Keratinocyte (primary cell): ENCODE results near the gene AKAP6.

ENCODE experiments used
- EZH2 ChIP-seq: IDR thresholded peaks from one replicate; pipeline ENCODE4 v1.6.1; 2012; ENCODE audit warnings: inconsistent platforms, mild to moderate bottlenecking, low read length, moderate library complexity
- TF ChIP-seq, protein P1 (sequence below), 3 experiments: IDR thresholded peaks in 1 of 3; conservative IDR thresholded peaks in 1 of 3; optimal IDR thresholded peaks in 1 of 3; 2 replicates in 2 of 3; 3 replicates in 1 of 3; pipeline versions ENCODE3 to v1.5.1; 2011; ENCODE audit warnings: low read length in 3 of 3, mild to moderate bottlenecking in 3 of 3, moderate library complexity in 2 of 3, control low read depth in 1 of 3, inconsistent platforms in 1 of 3; ENCODE audit not compliant: insufficient read depth in 2 of 3; ENCODE audit errors: extremely low read depth in 1 of 3

GRCh38 chr14:32413967-32414640 is 85.0 kb downstream of the AKAP6 start:
- TF ChIP-seq, protein P1, sequence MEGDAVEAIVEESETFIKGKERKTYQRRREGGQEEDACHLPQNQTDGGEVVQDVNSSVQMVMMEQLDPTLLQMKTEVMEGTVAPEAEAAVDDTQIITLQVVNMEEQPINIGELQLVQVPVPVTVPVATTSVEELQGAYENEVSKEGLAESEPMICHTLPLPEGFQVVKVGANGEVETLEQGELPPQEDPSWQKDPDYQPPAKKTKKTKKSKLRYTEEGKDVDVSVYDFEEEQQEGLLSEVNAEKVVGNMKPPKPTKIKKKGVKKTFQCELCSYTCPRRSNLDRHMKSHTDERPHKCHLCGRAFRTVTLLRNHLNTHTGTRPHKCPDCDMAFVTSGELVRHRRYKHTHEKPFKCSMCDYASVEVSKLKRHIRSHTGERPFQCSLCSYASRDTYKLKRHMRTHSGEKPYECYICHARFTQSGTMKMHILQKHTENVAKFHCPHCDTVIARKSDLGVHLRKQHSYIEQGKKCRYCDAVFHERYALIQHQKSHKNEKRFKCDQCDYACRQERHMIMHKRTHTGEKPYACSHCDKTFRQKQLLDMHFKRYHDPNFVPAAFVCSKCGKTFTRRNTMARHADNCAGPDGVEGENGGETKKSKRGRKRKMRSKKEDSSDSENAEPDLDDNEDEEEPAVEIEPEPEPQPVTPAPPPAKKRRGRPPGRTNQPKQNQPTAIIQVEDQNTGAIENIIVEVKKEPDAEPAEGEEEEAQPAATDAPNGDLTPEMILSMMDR (optimal IDR thresholded peaks at IDR 0.05 in 1 of 3, IDR thresholded peaks at IDR 0.05 in 1 of 3, conservative IDR thresholded peaks at IDR 0.05 in 1 of 3; ENCODE audit: extremely low read depth in 1 of 3, insufficient read depth in 2 of 3, low read length in 3 of 3), result no peak
- no peak for TF ChIP-seq EZH2
